ENCODE data around the gene MYBPC3. TPM values are rescaled to one million over a fixed set of nuclear protein-coding genes. Genes with fewer than 3 reads are reported as not detected.

The MYBPC3 gene
- total RNA-seq, 1 donor from 2014 or later: 0.06 TPM

- no peaks in the 10 kb centered on the region for H3K36me3 Mint-ChIP-seq
- Histone ChIP-seq H4K20me1 (ENCODE audit: low read depth) (no peaks in the 10 kb centered on the region), H3K4me1 (no peaks in the 10 kb centered on the region), H3K27me3 (no peaks in the 10 kb centered on the region), H3K36me3 (no peaks in the 10 kb centered on the region), H3K9me3 (ENCODE audit: low read depth) (no peaks in the 10 kb centered on the region), H3K9ac (no peak overlapping the region), H3K4me2 (no peak overlapping the region), H2AFZ (replicated peaks) (no peak overlapping the region), H3K79me2 (ENCODE audit: low read depth) (no peaks in the 10 kb centered on the region), H3K4me3 (no peak overlapping the region), H3K27ac (no peak overlapping the region), H3F3A (ENCODE audit: low read depth) (no peaks in the 10 kb centered on the region)
- no peak overlapping the region for H3K4me3 Mint-ChIP-seq
- DNase-seq (ENCODE audit: low spot score): no peak
- H3K27ac Mint-ChIP-seq: no peak overlapping the region
- H3K4me1 Mint-ChIP-seq: peaks cover 4% of the 10 kb centered on the region
- no peaks in the 10 kb centered on the region for H3K9me3 Mint-ChIP-seq
- H3K27me3 Mint-ChIP-seq (ENCODE audit: insufficient read depth, low read depth): peaks cover 6% of the 10 kb centered on the region
- no peak for TF ChIP-seq CTCF (IDR thresholded peaks at IDR 0.05)
- TF ChIP-seq EZH2 (IDR thresholded peaks at IDR 0.05): no peak
- no peak for TF ChIP-seq EZH2phosphoT487 (IDR thresholded peaks at IDR 0.05)
Measured at GRCh38 chr11:47378836-47379170, 26.3 kb upstream of the MYBPC3 start.

GRCh38 chr11:47378010-47378835 lies 25.7 kb upstream of the MYBPC3 start, which contains the start of gene SPI1:
Gene SPI1 (minus strand): TSS chr11:47378547. CDS start chr11:47378353, 194 bp downstream.
- H3K4me2 ChIP-seq: no peak within 1 kb of the TSS
- TF ChIP-seq CTCF (IDR thresholded peaks at IDR 0.05) (no peak), EZH2 (IDR thresholded peaks at IDR 0.05) (no peak), EZH2phosphoT487 (IDR thresholded peaks at IDR 0.05) (no peak)
- H3K36me3 ChIP-seq: no peaks in the 10 kb centered on the region
- H3K9ac ChIP-seq: no peak within 1 kb of the TSS
- DNase-seq (ENCODE audit: low spot score): no peak
- Mint-ChIP-seq H3K27ac (peak within 1 kb of the TSS; percentile 74), H3K4me1 (peaks cover 4% of the 10 kb centered on the region), H3K27me3 (ENCODE audit: insufficient read depth, low read depth) (peaks cover 6% of the 10 kb centered on the region), H3K4me3 (no peak within 1 kb of the TSS), H3K36me3 (no peaks in the 10 kb centered on the region), H3K9me3 (no peaks in the 10 kb centered on the region)
- no peaks in the 10 kb centered on the region for H3K9me3 ChIP-seq (ENCODE audit: low read depth)
- H3K79me2 ChIP-seq (ENCODE audit: low read depth): no peaks in the 10 kb centered on the region
- H3K27ac ChIP-seq: no peak within 1 kb of the TSS
- no peak within 1 kb of the TSS for H2AFZ ChIP-seq (replicated peaks)
- H4K20me1 ChIP-seq (ENCODE audit: low read depth): no peaks in the 10 kb centered on the region
- no peaks in the 10 kb centered on the region for H3K27me3 ChIP-seq
- no peaks in the 10 kb centered on the region for H3K4me1 ChIP-seq
- no peak within 1 kb of the TSS for H3K4me3 ChIP-seq
- H3F3A ChIP-seq (ENCODE audit: low read depth): no peaks in the 10 kb centered on the region

GRCh38 chr11:47377571-47378009 lies 25.1 kb upstream of the MYBPC3 start:
- H3K9me3 Mint-ChIP-seq: no peaks in the 10 kb centered on the region
- no peaks in the 10 kb centered on the region for H3K36me3 Mint-ChIP-seq
- H3K4me3 Mint-ChIP-seq: no peak overlapping the region
- Histone ChIP-seq H3K4me2 (no peak overlapping the region), H3K36me3 (no peaks in the 10 kb centered on the region), H3K4me3 (no peak overlapping the region), H3K9ac (no peak overlapping the region), H3K9me3 (ENCODE audit: low read depth) (no peaks in the 10 kb centered on the region), H3K27me3 (no peaks in the 10 kb centered on the region), H3K4me1 (no peaks in the 10 kb centered on the region), H3K27ac (no peak overlapping the region), H3K79me2 (ENCODE audit: low read depth) (no peaks in the 10 kb centered on the region), H3F3A (ENCODE audit: low read depth) (no peaks in the 10 kb centered on the region), H4K20me1 (ENCODE audit: low read depth) (no peaks in the 10 kb centered on the region), H2AFZ (replicated peaks) (no peak overlapping the region)
- no peak for TF ChIP-seq EZH2 (IDR thresholded peaks at IDR 0.05)
- no peak for TF ChIP-seq CTCF (IDR thresholded peaks at IDR 0.05)
- H3K4me1 Mint-ChIP-seq: peaks cover 4% of the 10 kb centered on the region
- peaks cover 2% of the 10 kb centered on the region for H3K27me3 Mint-ChIP-seq (ENCODE audit: insufficient read depth, low read depth)
- no peak for DNase-seq (ENCODE audit: low spot score)
- peak overlapping the region; percentile 51 for H3K27ac Mint-ChIP-seq
